GM19240 (cell line): ENCODE measurements around the gene MGME1.
A peak's percentile ranks its signal among the peaks of the same experiment; 100 is the strongest.

Experiments used
- DNase-seq: peaks from one replicate; pipeline ENCODE4 v3.0.0; 2011; ENCODE audit warnings: low spot score; ENCODE audit not compliant: insufficient read length

The MGME1 gene

GRCh38 chr20:17968366-17969277 lies at the start of gene MGME1, which contains the start of gene SNX5:
MGME1 (plus strand) TSS chr20:17969018; CDS start chr20:17969860, 842 bp downstream.
SNX5 (minus strand) TSS chr20:17968794; CDS start chr20:17968425, 369 bp downstream.
- DNase-seq, result peak; percentile 85

GRCh38 chr20:17919149-17919548 lies 49.7 kb upstream of the MGME1 start:
- no peak for DNase-seq

- no peak for DNase-seq
These were observed 47.0 kb upstream of the MGME1 start for GRCh38 chr20:17921774-17922173.

- DNase-seq, result no peak
These were observed 43.5 kb upstream of the MGME1 start for GRCh38 chr20:17925141-17925939.

GRCh38 chr20:17925940-17926300 lies 42.9 kb upstream of the MGME1 start:
- DNase-seq, result no peak

- DNase-seq, result no peak
These were observed 40.6 kb upstream of the MGME1 start for GRCh38 chr20:17928211-17928611.

GRCh38 chr20:17928633-17929311 lies 40.0 kb upstream of the MGME1 start:
- no peak for DNase-seq

- DNase-seq, result no peak
These were observed 37.3 kb upstream of the MGME1 start for GRCh38 chr20:17931513-17931912.

GRCh38 chr20:17932396-17932795 lies 36.4 kb upstream of the MGME1 start:
- no peak for DNase-seq

GRCh38 chr20:17933121-17933520 lies 35.7 kb upstream of the MGME1 start:
- DNase-seq, result no peak

GRCh38 chr20:17933711-17934110 lies 35.1 kb upstream of the MGME1 start:
- DNase-seq, result no peak

- DNase-seq, result no peak
These were observed 34.5 kb upstream of the MGME1 start for GRCh38 chr20:17934141-17934862.

GRCh38 chr20:17935186-17935585 lies 33.6 kb upstream of the MGME1 start:
- DNase-seq, result no peak

- DNase-seq, result no peak
These were observed 33.1 kb upstream of the MGME1 start for GRCh38 chr20:17935761-17936160.

- no peak for DNase-seq
These were observed 32.5 kb upstream of the MGME1 start for GRCh38 chr20:17936286-17936760.

- DNase-seq, result no peak
These were observed 31.8 kb upstream of the MGME1 start for GRCh38 chr20:17936761-17937732.

GRCh38 chr20:17938871-17939619 lies 29.8 kb upstream of the MGME1 start:
- peak; percentile 74 for DNase-seq

- no peak for DNase-seq
These were observed 29.1 kb upstream of the MGME1 start for GRCh38 chr20:17939622-17940223.
